GM23338 (cell line): Measurements from ENCODE around the gene ITGA1. TPM values are rescaled to one million over a fixed set of nuclear protein-coding genes. Genes with fewer than 3 reads are reported as not detected.

Source experiments
- ATAC-seq: fragments of 200-7000 bp; cut with Tn5 transposase; 3 replicates; pipeline ENCODE4 v1.9.1; 2020
- DNase-seq: peaks from one replicate; pipeline ENCODE4 v3.0.0-alpha.2; 2015; ENCODE audit warnings: low spot score
- H2AFZ ChIP-seq: fragments of 200-600 bp; sonication (generic); 2 replicates; pipeline ENCODE4 v1.8.0; 2016; ENCODE audit warnings: antibody characterized with exemption, mild to moderate bottlenecking, moderate library complexity
- H3F3A ChIP-seq: fragments of 200-600 bp; sonication (generic); replicated peaks from 2 replicates; pipeline ENCODE4 v1.8.0; 2017; ENCODE audit warnings: antibody characterized with exemption, mixed run types, low read depth
- H3K27ac ChIP-seq: fragments of 200-600 bp; sonication (generic); 2 replicates; pipeline ENCODE4 v1.6.1; 2016; ENCODE audit warnings: low read depth
- H3K27me3 ChIP-seq: fragments of 200-600 bp; sonication (generic); 2 replicates; pipeline ENCODE4 v1.8.0; 2016; ENCODE audit warnings: mild to moderate bottlenecking, mixed run types, moderate library complexity; ENCODE audit not compliant: insufficient read depth
- H3K36me3 ChIP-seq: fragments of 200-600 bp; sonication (generic); 2 replicates; pipeline ENCODE4 v1.8.0; 2016; ENCODE audit warnings: mild to moderate bottlenecking; ENCODE audit not compliant: insufficient read depth
- H3K4me1 ChIP-seq: fragments of 200-600 bp; sonication (generic); 2 replicates; pipeline ENCODE4 v1.8.0; 2016; ENCODE audit warnings: mild to moderate bottlenecking, moderate library complexity; ENCODE audit not compliant: insufficient read depth
- H3K4me2 ChIP-seq: fragments of 200-600 bp; sonication (generic); 2 replicates; pipeline ENCODE4 v1.7.1; 2017; ENCODE audit warnings: mixed run types
- H3K4me3 ChIP-seq: fragments of 200-600 bp; sonication (generic); 2 replicates; pipeline ENCODE4 v1.6.1; 2016; ENCODE audit warnings: mixed run types
- H3K79me2 ChIP-seq: fragments of 200-600 bp; sonication (generic); replicated peaks from 2 replicates; pipeline ENCODE4 v1.8.0; 2017; ENCODE audit warnings: mild to moderate bottlenecking; ENCODE audit not compliant: insufficient read depth
- H3K9me2 ChIP-seq: fragments of 200-600 bp; sonication (generic); 2 replicates; pipeline ENCODE4 v1.8.0; 2017; ENCODE audit not compliant: insufficient read depth
- H4K20me1 ChIP-seq: fragments of 200-600 bp; sonication (generic); replicated peaks from 2 replicates; pipeline ENCODE4 v1.8.0; 2017; ENCODE audit warnings: mild to moderate bottlenecking; ENCODE audit not compliant: insufficient read depth
- H3K27ac Mint-ChIP-seq: 2 replicates; pipeline ENCODE4 v1.8.0; 2020; ENCODE audit warnings: inconsistent platforms, mild to moderate bottlenecking, moderate library complexity, mixed read lengths
- H3K27me3 Mint-ChIP-seq: 3 replicates; pipeline ENCODE4 v1.8.0; 2022; ENCODE audit warnings: low read depth, mild to moderate bottlenecking, moderate library complexity, mixed read lengths, inconsistent platforms; ENCODE audit not compliant: insufficient read depth, poor library complexity
- H3K36me3 Mint-ChIP-seq: 3 replicates; pipeline ENCODE4 v1.8.0; 2021; ENCODE audit warnings: low read depth, mild to moderate bottlenecking, inconsistent platforms, moderate library complexity, mixed read lengths
- H3K4me1 Mint-ChIP-seq: 3 replicates; pipeline ENCODE4 v1.8.0; 2020; ENCODE audit warnings: mild to moderate bottlenecking, inconsistent platforms, mixed read lengths
- H3K4me3 Mint-ChIP-seq: 3 replicates; pipeline ENCODE4 v1.8.0; 2021; ENCODE audit warnings: moderate library complexity, mild to moderate bottlenecking, inconsistent platforms, mixed read lengths
- H3K9me3 Mint-ChIP-seq: 3 replicates; pipeline ENCODE4 v1.8.0; 2020; ENCODE audit warnings: moderate library complexity, mild to moderate bottlenecking, inconsistent platforms, mixed read lengths
- CTCF ChIP-seq, 2 experiments: fragments of 200-600 bp in 1 of 2; sonication (generic) in 1 of 2; conservative IDR thresholded peaks; 2 replicates each; pipeline versions ENCODE4 v1.5.1 to v1.6.1; 2016 to 2017; ENCODE audit warnings: antibody characterized with exemption in 2 of 2, low read depth in 2 of 2, mild to moderate bottlenecking in 2 of 2, moderate library complexity in 1 of 2
- ETS1 ChIP-seq: IDR thresholded peaks from 2 replicates; pipeline ENCODE4 v1.6.1; 2016; ENCODE audit warnings: antibody characterized with exemption
- EZH2 ChIP-seq: fragments of 200-600 bp; sonication (generic); IDR thresholded peaks from one replicate; pipeline ENCODE4 v1.8.0; 2017; ENCODE audit warnings: antibody characterized with exemption, mild to moderate bottlenecking, low read depth; ENCODE audit not compliant: unreplicated experiment
- EZH2phosphoT487 ChIP-seq: fragments of 200-600 bp; sonication (generic); IDR thresholded peaks from one replicate; pipeline ENCODE4 v1.8.1; 2018; ENCODE audit warnings: antibody characterized with exemption; ENCODE audit not compliant: unreplicated experiment
- JUNB ChIP-seq: IDR thresholded peaks from one replicate; pipeline ENCODE4 v1.6.1; 2016; ENCODE audit warnings: antibody characterized with exemption; ENCODE audit not compliant: unreplicated experiment
- NANOG ChIP-seq: IDR thresholded peaks from 2 replicates; pipeline ENCODE4 v1.6.1; 2016; ENCODE audit warnings: antibody characterized with exemption, borderline replicate concordance
- POLR2AphosphoS5 ChIP-seq: IDR thresholded peaks from 2 replicates; pipeline ENCODE4 v1.6.1; 2016; ENCODE audit warnings: antibody characterized with exemption, low read depth
- REST ChIP-seq: IDR thresholded peaks from one replicate; pipeline ENCODE4 v1.6.1; 2018; ENCODE audit warnings: antibody characterized with exemption; ENCODE audit not compliant: unreplicated experiment
- STAT1 ChIP-seq: IDR thresholded peaks from one replicate; pipeline ENCODE4 v1.6.1; 2016; ENCODE audit warnings: antibody characterized with exemption; ENCODE audit not compliant: unreplicated experiment
- ZNF114 ChIP-seq: fragments of 250-450 bp; sonication (Bioruptor Pico); IDR thresholded peaks from 2 replicates; pipeline ENCODE4 v1.5.0; 2020; ENCODE audit warnings: mild to moderate bottlenecking, moderate library complexity
- ZNF462 ChIP-seq: fragments of 250-450 bp; sonication (Bioruptor Pico); IDR thresholded peaks from 2 replicates; pipeline ENCODE4 v1.5.0; 2020; ENCODE audit warnings: mild to moderate bottlenecking, moderate library complexity
- polyA plus RNA-seq: library from polyadenylated mRNA; unstranded; fragments of >200 nt; fragmentation: Nextera tagmentation; extraction: Ambion mirVana; gene quantifications from 2 replicates; pipeline ENCODE4 v1.2.1, GENCODE V29; 2016
- total RNA-seq: library from RNA; depleted of rRNA; stranded (reverse); fragments of >200 nt; shearing (Covaris generic); gene quantifications from 2 replicates; pipeline ENCODE4 v1.2.3, GENCODE V29; 2014

The ITGA1 gene
- total and polyA plus RNA-seq, 2 experiments from 2014 or later, result 1.8 to 4.9 TPM

- no peak for TF ChIP-seq ETS1
- no peak for TF ChIP-seq JUNB
- no peak for TF ChIP-seq CTCF (conservative IDR thresholded peaks at IDR 0.05; ENCODE audit: low read depth in 2 of 2)
- TF ChIP-seq ZNF114 (CRISPR knock-in tag), result no peak
- TF ChIP-seq EZH2, result no peak
- no peak for TF ChIP-seq EZH2phosphoT487
- TF ChIP-seq STAT1, result no peak
Observed at GRCh38 chr5:52945040-52945439, 157.3 kb downstream of the ITGA1 start (continued).

- Mint-ChIP-seq H3K27me3 (no peaks in the 10 kb centered on the region), H3K4me1 (no peaks in the 10 kb centered on the region), H3K9me3 (no peaks in the 10 kb centered on the region), H3K27ac (no peak overlapping the region), H3K4me3 (no peak overlapping the region), H3K36me3 (no peaks in the 10 kb centered on the region)
- H3K4me2 ChIP-seq, result no peak overlapping the region
- H3K79me2 ChIP-seq, result no peaks in the 10 kb centered on the region
- H4K20me1 ChIP-seq, result no peaks in the 10 kb centered on the region
- H3K27ac ChIP-seq, result no peak overlapping the region
- no peaks in the 10 kb centered on the region for H3K9me2 ChIP-seq
- H2AFZ ChIP-seq, result no peak overlapping the region
- H3K27me3 ChIP-seq, result no peaks in the 10 kb centered on the region
- no peak for TF ChIP-seq NANOG
- TF ChIP-seq STAT1, result no peak
- TF ChIP-seq ZNF462, result no peak
- no peak for TF ChIP-seq REST
- no peak for TF ChIP-seq ZNF114 (CRISPR knock-in tag)
- no peak for TF ChIP-seq POLR2AphosphoS5
- no peak for TF ChIP-seq ETS1
- no peaks in the 10 kb centered on the region for H3F3A ChIP-seq
- no peaks in the 10 kb centered on the region for H3K4me1 ChIP-seq
- no peak for ATAC-seq
- H3K4me3 ChIP-seq, result no peak overlapping the region
- DNase-seq, result no peak
- H3K36me3 ChIP-seq, result no peaks in the 10 kb centered on the region
Observed at GRCh38 chr5:52947208-52947607, 159.5 kb downstream of the ITGA1 start.
